Nephron progenitor cell (in vitro differentiated cells): ENCODE data around the gene HPCA.

Source experiments
- DNase-seq: peaks from one replicate; pipeline ENCODE4 v3.0.0; 2021
- H3K27ac Mint-ChIP-seq: 2 replicates; pipeline ENCODE4 v1.8.0; 2021; ENCODE audit warnings: mild to moderate bottlenecking, moderate library complexity, mixed read lengths
- H3K27me3 Mint-ChIP-seq: 2 replicates; pipeline ENCODE4 v1.8.0; 2021; ENCODE audit warnings: mild to moderate bottlenecking, low read depth, mixed read lengths; ENCODE audit not compliant: poor library complexity
- H3K36me3 Mint-ChIP-seq: 2 replicates; pipeline ENCODE4 v1.8.0; 2021; ENCODE audit warnings: low read depth, mixed read lengths
- H3K4me1 Mint-ChIP-seq: 2 replicates; pipeline ENCODE4 v1.8.0; 2021; ENCODE audit warnings: mixed read lengths
- H3K4me3 Mint-ChIP-seq: 2 replicates; pipeline ENCODE4 v1.8.0; 2021; ENCODE audit warnings: mild to moderate bottlenecking, moderate library complexity, mixed read lengths
- H3K9me3 Mint-ChIP-seq: 2 replicates; pipeline ENCODE4 v1.8.0; 2021; ENCODE audit warnings: mild to moderate bottlenecking, moderate library complexity, mixed read lengths
- CTCF ChIP-seq: fragments of 200-600 bp; sonication (generic); IDR thresholded peaks from 2 replicates; pipeline ENCODE4 v1.5.0; 2021; ENCODE audit warnings: antibody characterized with exemption

The HPCA gene

GRCh38 chr1:32927441-32927840 is 41.1 kb downstream of the HPCA start:
- Mint-ChIP-seq H3K4me3 (no peak overlapping the region), H3K4me1 (peaks cover 41% of the 10 kb centered on the region), H3K27me3 (peaks cover 25% of the 10 kb centered on the region), H3K27ac (no peak overlapping the region), H3K9me3 (peaks cover 7% of the 10 kb centered on the region), H3K36me3 (no peaks in the 10 kb centered on the region)
- no peak for TF ChIP-seq CTCF
- no peak for DNase-seq

DNA sequence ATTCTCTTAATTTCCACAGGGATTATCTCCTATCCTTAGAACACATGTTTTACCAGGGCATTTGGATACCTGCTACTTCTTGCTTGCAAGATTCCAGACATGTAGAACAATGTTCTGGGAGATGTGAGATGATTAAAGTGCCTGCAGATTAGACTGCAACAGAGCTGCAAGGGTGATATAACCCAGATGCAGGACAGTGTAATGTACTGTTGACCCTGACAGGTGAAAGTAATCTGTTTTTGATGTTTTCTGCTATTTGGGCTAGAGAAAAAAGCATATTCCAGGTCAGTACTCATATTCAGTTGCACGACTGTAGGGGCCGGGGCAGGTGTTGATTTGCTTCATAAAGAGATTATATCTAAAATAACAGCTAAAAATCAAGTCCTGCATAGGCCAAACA is 42.0 kb downstream of the HPCA start:
- Mint-ChIP-seq H3K4me3 (no peak overlapping the region), H3K27ac (no peak overlapping the region), H3K36me3 (no peaks in the 10 kb centered on the region), H3K9me3 (peaks cover 7% of the 10 kb centered on the region), H3K27me3 (peaks cover 25% of the 10 kb centered on the region), H3K4me1 (peaks cover 35% of the 10 kb centered on the region)
- no peak for TF ChIP-seq CTCF
- no peak for DNase-seq

DNA sequence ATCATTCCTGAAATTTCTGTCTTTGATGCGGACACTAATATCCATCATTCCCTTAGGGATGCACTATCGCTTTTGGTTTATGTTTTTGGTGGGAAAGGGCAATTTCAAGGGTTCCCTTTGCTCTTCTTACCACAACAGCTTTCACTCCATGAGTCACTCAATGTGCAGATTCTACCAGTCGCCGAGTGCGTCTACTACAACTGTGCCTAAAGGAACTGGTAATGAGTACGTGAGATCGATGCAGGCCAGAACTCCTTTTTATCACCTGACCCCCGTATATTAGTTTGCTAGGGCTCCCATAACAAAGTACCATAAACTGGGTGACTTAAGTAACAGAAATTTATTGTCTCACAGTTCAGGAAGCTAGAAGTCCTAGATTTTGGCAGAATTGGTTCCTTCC is 42.4 kb downstream of the HPCA start:
- Mint-ChIP-seq H3K27ac (no peak overlapping the region), H3K4me1 (peaks cover 32% of the 10 kb centered on the region), H3K4me3 (no peak overlapping the region), H3K36me3 (no peaks in the 10 kb centered on the region), H3K9me3 (peaks cover 7% of the 10 kb centered on the region), H3K27me3 (peaks cover 22% of the 10 kb centered on the region)
- TF ChIP-seq CTCF = no peak
- DNase-seq = no peak

DNA sequence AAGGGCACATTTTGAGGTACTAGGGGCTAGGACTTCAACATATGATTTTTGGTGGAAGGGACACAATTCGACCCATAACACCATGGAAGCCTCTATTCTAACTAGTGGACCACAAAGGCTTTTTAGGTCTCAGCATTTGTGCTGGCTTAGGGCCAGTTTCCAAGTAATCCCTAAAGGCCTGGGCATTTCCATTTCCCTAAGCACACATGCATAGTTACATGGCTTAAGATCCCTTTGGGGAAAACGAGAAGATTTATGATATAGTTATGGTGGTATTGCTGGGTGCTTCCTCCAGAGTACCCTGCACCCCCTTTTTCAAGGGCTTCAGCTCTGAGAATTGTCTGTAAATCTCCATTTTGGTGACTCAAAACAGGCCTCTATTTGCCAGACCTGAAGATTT is 43.1 kb downstream of the HPCA start:
- H3K27ac Mint-ChIP-seq = no peak overlapping the region
- H3K27me3 Mint-ChIP-seq = peaks cover 16% of the 10 kb centered on the region
- H3K9me3 Mint-ChIP-seq = peaks cover 7% of the 10 kb centered on the region
- DNase-seq = no peak
- H3K4me3 Mint-ChIP-seq = no peak overlapping the region
- peaks cover 30% of the 10 kb centered on the region for H3K4me1 Mint-ChIP-seq
- no peaks in the 10 kb centered on the region for H3K36me3 Mint-ChIP-seq
- no peak for TF ChIP-seq CTCF

- Mint-ChIP-seq H3K36me3 (peaks cover 12% of the 10 kb centered on the region), H3K4me1 (peaks cover 6% of the 10 kb centered on the region), H3K4me3 (no peak overlapping the region), H3K9me3 (peaks cover 7% of the 10 kb centered on the region), H3K27ac (no peak overlapping the region), H3K27me3 (peaks cover 4% of the 10 kb centered on the region)
- DNase-seq = no peak
- no peak for TF ChIP-seq CTCF
These were observed 45.5 kb downstream of the HPCA start for GRCh38 chr1:32931760-32932159.

DNA sequence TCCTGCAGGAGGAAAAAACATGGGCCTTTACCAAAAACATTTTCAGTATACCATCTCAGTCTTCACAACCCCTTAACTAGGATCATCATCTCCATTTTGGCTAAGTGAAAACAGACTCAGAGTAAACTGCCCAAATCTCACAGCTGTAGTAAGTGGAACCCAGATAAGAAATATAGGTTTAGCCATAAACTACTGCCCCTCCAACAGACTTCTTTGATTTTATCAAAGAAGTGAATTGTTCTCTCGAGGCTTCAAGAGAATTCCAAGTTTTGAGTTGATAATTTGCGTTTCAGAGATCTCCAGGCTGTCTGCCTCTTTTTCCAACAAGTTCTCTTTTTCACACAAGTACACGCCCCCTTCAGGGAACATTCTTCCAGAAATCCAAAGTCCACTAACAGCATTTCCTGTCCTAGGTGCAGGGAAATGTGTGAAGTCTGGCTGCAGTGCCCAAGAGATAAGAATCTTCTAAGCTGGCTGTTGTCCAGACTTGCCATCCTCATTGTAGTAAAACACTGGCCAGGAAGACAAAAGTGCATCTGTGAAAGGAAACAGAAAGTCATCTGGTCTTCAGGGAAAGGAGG is 47.5 kb downstream of the HPCA start:
- Mint-ChIP-seq H3K4me1 (peaks cover 6% of the 10 kb centered on the region), H3K4me3 (no peak overlapping the region), H3K36me3 (peaks cover 30% of the 10 kb centered on the region), H3K27ac (peak overlapping the region; percentile 93), H3K9me3 (no peaks in the 10 kb centered on the region), H3K27me3 (no peaks in the 10 kb centered on the region)
- no peak for TF ChIP-seq CTCF
- DNase-seq = no peak
